ENCODE measurements around the gene SPINK4.

SPINK4 gene, protein sequence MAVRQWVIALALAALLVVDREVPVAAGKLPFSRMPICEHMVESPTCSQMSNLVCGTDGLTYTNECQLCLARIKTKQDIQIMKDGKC

DNA sequence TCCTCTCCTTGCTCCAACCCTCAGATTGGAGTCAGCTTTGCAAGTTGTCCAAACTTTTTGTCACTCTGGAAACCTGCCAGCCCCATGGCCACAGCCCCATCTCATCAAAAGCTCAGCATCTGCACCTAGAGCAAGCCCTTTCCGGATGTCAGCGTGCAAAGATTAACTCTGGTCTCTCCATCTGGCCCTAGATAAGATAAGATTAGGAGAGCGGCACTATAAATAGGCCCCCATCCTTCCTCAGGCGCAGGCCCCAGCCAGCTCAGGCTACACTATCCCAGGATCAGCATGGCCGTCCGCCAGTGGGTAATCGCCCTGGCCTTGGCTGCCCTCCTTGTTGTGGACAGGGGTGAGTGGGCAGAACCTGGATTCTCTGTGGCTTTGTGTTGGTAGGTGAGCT is at the start of gene SPINK4:
Gene SPINK4, plus strand, starts transcription at position 247 of the 400 bp plus-strand sequence. Its CDS starts 42 bp downstream, at position 289.
- DNase-seq (no peak), ATAC-seq (ENCODE audit: insufficient read depth, low read depth) (no peak)
- H3K27ac ChIP-seq (ENCODE audit: low read length): no peak within 1 kb of the TSS
- no peak within 1 kb of the TSS for H2AFZ ChIP-seq (ENCODE audit: low read depth, low read length)
- no peaks in the 10 kb centered on the region for H3K27me3 ChIP-seq (ENCODE audit: insufficient read depth, low read length, poor library complexity)
- no peak within 1 kb of the TSS for H3K4me2 ChIP-seq (ENCODE audit: insufficient read depth, low read length)
- no peaks in the 10 kb centered on the region for H3K9me3 ChIP-seq (ENCODE audit: insufficient read depth, low read length, severe bottlenecking)
- H3K4me1 ChIP-seq (ENCODE audit: insufficient read depth, low read length): no peaks in the 10 kb centered on the region
- H4K20me1 ChIP-seq (ENCODE audit: insufficient read depth, low read length): no peaks in the 10 kb centered on the region
- no peaks in the 10 kb centered on the region for H3K79me2 ChIP-seq (ENCODE audit: insufficient read depth, low read length)
- TF ChIP-seq, protein P1, sequence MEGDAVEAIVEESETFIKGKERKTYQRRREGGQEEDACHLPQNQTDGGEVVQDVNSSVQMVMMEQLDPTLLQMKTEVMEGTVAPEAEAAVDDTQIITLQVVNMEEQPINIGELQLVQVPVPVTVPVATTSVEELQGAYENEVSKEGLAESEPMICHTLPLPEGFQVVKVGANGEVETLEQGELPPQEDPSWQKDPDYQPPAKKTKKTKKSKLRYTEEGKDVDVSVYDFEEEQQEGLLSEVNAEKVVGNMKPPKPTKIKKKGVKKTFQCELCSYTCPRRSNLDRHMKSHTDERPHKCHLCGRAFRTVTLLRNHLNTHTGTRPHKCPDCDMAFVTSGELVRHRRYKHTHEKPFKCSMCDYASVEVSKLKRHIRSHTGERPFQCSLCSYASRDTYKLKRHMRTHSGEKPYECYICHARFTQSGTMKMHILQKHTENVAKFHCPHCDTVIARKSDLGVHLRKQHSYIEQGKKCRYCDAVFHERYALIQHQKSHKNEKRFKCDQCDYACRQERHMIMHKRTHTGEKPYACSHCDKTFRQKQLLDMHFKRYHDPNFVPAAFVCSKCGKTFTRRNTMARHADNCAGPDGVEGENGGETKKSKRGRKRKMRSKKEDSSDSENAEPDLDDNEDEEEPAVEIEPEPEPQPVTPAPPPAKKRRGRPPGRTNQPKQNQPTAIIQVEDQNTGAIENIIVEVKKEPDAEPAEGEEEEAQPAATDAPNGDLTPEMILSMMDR (IDR thresholded peaks at IDR 0.05; ENCODE audit: borderline replicate concordance, extremely low read depth, low read length, poor library complexity, severe bottlenecking): no peak
- no peak for TF ChIP-seq EZH2 (IDR thresholded peaks at IDR 0.05; ENCODE audit: borderline replicate concordance, low read depth, low read length, severe bottlenecking)
- no peaks in the 10 kb centered on the region for H3K36me3 ChIP-seq (ENCODE audit: insufficient read depth, low read length)
- H3K9ac ChIP-seq (ENCODE audit: low read depth, low read length): no peak within 1 kb of the TSS
- no peak within 1 kb of the TSS for H3K4me3 ChIP-seq (ENCODE audit: low read depth in 1 of 2, low read length in 2 of 2)

DNA sequence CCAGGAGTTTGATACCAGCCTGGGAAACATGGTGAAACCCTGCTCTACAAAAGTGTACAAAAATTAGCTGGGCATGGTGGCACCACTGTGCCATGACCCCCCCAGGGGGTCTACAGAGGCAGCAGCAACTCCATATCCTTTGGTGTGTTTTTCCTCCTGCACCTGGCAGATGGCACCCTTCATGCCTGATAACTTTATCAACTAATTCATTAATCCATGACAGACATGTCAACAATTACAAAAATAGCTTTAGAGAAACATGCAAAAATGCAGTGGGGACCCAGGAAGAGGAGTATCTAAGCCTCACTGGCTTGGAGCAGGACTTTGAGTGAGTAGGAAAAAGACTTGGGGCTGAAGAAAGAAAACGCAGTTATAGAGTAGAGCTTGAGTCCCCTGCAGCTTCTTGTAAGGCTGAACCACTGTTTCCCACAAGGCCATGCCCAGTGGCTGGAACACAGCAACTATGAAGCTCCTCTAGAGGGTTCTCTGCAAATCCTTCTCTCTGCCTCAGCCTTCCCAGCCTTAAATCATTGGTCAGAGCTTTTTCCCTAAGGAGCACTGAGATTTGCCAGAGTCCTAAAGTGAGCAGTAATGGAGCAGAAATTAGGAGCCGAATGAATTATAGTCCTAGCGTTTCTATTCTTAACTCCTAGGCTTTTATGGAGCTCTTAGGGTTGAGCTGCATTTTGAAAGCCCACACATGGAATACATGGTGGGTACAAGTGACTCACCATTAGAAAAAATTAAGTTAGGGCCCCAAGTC is 47.3 kb upstream of the SPINK4 start:
- no peak overlapping the region for H2AFZ ChIP-seq (ENCODE audit: low read depth, low read length)
- H3K27ac ChIP-seq (ENCODE audit: low read length): no peak overlapping the region
- H4K20me1 ChIP-seq (ENCODE audit: insufficient read depth, low read length): no peaks in the 10 kb centered on the region
- ATAC-seq (ENCODE audit: insufficient read depth, low read depth) (no peak), DNase-seq (no peak)
- H3K4me2 ChIP-seq (ENCODE audit: insufficient read depth, low read length): no peak overlapping the region
- no peaks in the 10 kb centered on the region for H3K4me1 ChIP-seq (ENCODE audit: insufficient read depth, low read length)
- peaks cover 9% of the 10 kb centered on the region for H3K27me3 ChIP-seq (ENCODE audit: insufficient read depth, low read length, poor library complexity)
- H3K4me3 ChIP-seq (ENCODE audit: low read depth in 1 of 2, low read length in 2 of 2): no peak overlapping the region
- H3K36me3 ChIP-seq (ENCODE audit: insufficient read depth, low read length): no peaks in the 10 kb centered on the region
- no peaks in the 10 kb centered on the region for H3K9me3 ChIP-seq (ENCODE audit: insufficient read depth, low read length, severe bottlenecking)
- no peaks in the 10 kb centered on the region for H3K79me2 ChIP-seq (ENCODE audit: insufficient read depth, low read length)
- TF ChIP-seq EZH2 (IDR thresholded peaks at IDR 0.05; ENCODE audit: borderline replicate concordance, low read depth, low read length, severe bottlenecking): no peak
- TF ChIP-seq, protein P1 (IDR thresholded peaks at IDR 0.05; ENCODE audit: borderline replicate concordance, extremely low read depth, low read length, poor library complexity, severe bottlenecking): no peak
- no peak overlapping the region for H3K9ac ChIP-seq (ENCODE audit: low read depth, low read length)

DNA sequence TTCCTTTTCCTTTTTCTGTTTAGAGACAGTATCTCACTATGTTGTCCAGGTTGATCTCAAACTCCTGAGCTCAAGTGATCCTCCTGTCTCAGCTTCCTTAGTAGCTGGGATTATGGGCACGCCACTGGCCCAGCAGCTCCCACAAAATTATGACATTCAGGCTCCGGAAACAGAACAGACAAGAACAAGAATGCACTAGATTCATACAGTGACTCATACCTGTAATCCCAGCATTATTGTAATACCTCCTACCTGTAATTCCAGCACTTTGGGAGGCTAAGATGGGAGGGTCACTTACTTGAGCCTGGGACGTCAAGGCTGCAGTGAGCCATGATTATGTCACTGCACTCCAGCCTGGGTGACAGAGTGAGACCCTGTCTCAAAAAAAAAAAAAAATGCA is 46.1 kb upstream of the SPINK4 start:
- H3K9ac ChIP-seq (ENCODE audit: low read depth, low read length): no peak overlapping the region
- H3K27ac ChIP-seq (ENCODE audit: low read length): no peak overlapping the region
- no peak overlapping the region for H3K4me2 ChIP-seq (ENCODE audit: insufficient read depth, low read length)
- ATAC-seq (ENCODE audit: insufficient read depth, low read depth) (no peak), DNase-seq (no peak)
- H3K4me3 ChIP-seq (ENCODE audit: low read depth in 1 of 2, low read length in 2 of 2): no peak overlapping the region
- H3K9me3 ChIP-seq (ENCODE audit: insufficient read depth, low read length, severe bottlenecking): no peaks in the 10 kb centered on the region
- peaks cover 6% of the 10 kb centered on the region for H3K27me3 ChIP-seq (ENCODE audit: insufficient read depth, low read length, poor library complexity)
- no peaks in the 10 kb centered on the region for H3K36me3 ChIP-seq (ENCODE audit: insufficient read depth, low read length)
- no peaks in the 10 kb centered on the region for H3K4me1 ChIP-seq (ENCODE audit: insufficient read depth, low read length)
- no peaks in the 10 kb centered on the region for H3K79me2 ChIP-seq (ENCODE audit: insufficient read depth, low read length)
- no peaks in the 10 kb centered on the region for H4K20me1 ChIP-seq (ENCODE audit: insufficient read depth, low read length)
- H2AFZ ChIP-seq (ENCODE audit: low read depth, low read length): no peak overlapping the region
- TF ChIP-seq EZH2 (IDR thresholded peaks at IDR 0.05; ENCODE audit: borderline replicate concordance, low read depth, low read length, severe bottlenecking): no peak
- TF ChIP-seq, protein P1 (IDR thresholded peaks at IDR 0.05; ENCODE audit: borderline replicate concordance, extremely low read depth, low read length, poor library complexity, severe bottlenecking): no peak
